GM21786 (cell line): ENCODE data around the gene LGALS4.
"Not testable (repeated sequence)": the region's sequence is repeated elsewhere in the genome, so short reads cannot be mapped to it uniquely, and the experiment has no call there.

Experiments used
- ATAC-seq: cut with Tn5 transposase; IDR thresholded peaks from one replicate; pipeline ENCODE4 v1.9.1; 2021; ENCODE audit not compliant: unreplicated experiment

The LGALS4 gene

DNA sequence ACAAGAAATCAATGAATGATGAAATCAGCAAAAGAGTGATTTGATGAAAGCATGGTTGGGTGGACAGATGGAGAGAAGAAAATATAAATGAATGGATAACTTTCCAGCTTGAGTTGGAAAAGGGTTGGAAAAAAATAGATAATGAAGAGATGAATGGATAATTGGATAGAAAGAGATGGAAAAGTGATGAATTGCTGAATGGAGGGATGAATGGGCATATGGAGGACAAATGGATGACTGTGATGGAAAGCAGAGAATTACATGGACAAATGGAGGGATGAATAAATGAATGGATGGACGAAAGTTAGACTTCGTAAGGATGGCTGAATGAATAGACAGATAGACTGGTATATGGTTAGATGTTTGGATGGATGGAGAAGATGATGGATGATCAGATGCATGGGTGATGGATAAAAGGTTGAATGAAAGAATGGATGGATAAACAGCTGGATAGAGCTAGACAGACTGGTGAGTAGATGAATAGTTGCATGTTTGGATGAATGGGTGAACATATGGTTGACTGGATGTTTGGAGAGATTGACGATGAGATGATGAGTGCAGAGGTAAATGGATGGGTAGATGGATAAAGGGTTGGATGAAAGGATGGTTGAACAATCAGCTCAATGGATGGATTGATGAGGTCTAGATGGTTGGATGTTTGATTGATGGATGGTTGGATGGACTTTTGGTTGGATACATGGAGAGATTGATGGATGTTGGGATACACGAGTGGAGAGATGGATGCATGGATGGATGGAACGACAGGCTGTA is 12.0 kb downstream of the LGALS4 start:
- no peak for ATAC-seq

GRCh38 chr19:38799104-38799503 is 13.6 kb downstream of the LGALS4 start:
- no peak for ATAC-seq

DNA sequence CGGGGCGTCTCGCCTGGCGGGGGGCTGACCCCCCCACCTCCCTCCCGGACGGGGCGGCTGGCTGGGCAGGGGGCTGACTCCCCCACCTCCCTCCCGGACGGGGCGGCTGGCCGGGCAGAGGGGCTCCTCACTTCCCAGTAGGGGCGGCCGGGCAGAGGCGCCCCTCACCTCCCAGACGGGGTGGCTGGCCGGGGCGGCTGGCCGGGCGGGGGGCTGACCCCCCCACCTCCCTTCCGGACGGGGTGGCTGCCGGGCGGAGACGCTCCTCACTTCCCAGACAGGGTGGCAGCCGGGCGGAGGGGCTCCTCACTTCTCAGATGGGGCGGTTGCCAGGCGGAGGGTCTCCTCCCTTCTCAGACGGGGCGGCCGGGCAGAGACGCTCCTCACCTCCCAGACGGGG is 15.0 kb downstream of the LGALS4 start:
- not testable (repeated sequence) for ATAC-seq

DNA sequence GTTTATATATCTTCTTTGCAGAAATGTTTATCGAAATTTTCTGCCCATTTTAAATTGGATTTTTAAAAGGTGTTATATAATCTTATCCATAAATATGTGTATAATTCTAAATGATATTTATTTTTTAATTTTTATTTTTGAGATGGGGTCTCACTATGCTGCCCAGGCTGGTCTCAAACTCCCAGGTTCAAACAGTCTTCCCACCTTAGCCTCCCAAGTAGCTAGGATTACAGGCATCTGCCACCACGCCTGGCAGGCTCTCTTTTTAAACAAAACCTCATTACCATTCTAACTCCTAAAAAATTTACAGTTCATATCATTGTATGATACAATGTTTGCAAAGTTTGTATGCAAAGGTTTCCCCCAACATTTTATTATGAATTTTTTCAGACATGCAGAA is 16.6 kb downstream of the LGALS4 start:
- ATAC-seq, result no peak

- ATAC-seq, result no peak
These were observed 17.2 kb downstream of the LGALS4 start for GRCh38 chr19:38795549-38795948.

DNA sequence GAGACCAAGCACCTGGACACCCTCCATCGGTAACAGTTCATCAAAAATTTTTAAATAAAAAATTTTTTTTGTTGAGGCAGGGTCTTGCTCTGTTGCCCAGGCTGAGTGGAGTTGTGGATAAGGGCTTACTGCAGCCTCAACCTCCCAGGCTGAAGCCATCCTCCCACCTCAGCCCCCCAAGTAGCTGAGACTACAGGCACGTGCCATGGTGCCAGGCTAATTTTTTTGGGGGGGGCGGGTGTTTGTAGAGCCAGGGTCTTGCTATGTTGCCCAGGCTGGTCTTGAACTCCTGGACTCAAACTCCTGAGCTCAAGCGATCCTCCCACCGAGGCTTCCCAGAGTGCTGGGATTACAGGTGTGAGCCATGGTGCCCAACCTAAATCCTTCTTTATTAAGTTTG is 19.1 kb downstream of the LGALS4 start:
- ATAC-seq, result no peak

GRCh38 chr19:38793177-38793576 is 19.6 kb downstream of the LGALS4 start:
- ATAC-seq, result no peak

DNA sequence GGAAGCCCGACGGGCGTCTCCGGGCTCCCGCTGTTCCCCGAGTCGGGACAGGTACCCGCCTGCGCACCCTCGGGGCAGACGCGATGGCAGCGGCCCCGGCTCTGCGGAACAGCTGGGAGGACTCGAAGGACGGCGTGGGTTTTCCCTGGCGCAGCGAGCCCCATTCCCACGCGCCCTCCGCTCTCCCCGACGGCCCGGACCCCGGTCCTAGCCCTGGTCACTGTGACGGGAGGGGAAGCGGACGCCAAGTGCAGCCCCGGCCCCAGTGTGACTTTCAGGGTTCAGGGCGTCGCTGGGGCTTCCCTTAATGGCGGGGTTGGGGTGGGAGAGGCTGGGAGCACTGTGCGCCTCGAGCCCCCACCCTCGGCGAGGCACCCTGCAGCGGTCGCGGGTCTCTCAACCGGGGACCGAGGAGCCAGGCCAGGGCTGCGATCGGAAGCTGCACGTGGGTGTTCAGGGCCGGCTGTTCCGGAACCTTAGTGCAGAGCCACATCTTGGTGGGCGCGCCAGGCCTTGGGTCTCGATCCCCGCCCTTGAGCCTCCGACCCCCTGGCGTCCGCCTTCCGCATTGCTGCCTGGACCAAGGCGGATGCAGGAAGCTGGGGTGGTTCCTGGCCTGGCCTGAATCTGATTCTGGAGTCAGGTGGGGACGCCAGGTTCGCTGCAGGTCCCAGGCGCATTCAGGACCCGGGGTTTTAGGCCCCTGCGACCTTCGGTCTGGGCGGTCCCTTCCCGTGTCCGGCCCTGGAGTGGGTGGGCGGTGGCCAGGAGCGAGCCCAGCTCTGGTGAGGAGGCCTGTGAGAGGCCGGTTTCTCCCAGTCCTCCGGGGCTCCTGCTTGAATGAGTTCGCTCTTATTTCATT is 20.3 kb downstream of the LGALS4 start:
- ATAC-seq, result no peak

DNA sequence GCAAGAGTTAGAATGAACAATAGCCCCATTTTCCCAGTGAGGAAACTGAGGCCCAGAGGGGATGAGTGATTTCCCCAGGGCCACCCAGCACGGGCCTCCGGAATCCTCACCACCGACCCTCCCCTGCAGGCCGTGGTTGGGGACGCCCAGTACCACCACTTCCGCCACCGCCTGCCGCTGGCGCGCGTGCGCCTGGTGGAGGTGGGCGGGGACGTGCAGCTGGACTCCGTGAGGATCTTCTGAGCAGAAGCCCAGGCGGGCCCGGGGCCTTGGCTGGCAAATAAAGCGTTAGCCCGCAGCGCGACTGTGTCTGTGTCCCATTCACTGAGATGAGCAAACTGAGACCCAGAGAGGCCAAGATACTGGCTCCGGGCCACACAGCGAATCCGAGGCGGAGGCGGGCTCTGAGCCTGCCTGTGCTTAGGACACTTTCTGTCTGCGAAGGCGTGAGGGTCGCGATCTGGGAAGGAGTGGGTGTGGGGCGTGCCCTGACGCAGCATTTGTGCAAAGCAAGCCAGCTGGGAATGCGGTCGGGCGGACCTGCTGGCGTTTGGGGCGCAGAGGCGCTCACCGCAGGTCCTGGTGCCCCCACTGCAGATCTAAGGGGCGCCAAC is 21.2 kb downstream of the LGALS4 start:
- not testable (repeated sequence) for ATAC-seq

DNA sequence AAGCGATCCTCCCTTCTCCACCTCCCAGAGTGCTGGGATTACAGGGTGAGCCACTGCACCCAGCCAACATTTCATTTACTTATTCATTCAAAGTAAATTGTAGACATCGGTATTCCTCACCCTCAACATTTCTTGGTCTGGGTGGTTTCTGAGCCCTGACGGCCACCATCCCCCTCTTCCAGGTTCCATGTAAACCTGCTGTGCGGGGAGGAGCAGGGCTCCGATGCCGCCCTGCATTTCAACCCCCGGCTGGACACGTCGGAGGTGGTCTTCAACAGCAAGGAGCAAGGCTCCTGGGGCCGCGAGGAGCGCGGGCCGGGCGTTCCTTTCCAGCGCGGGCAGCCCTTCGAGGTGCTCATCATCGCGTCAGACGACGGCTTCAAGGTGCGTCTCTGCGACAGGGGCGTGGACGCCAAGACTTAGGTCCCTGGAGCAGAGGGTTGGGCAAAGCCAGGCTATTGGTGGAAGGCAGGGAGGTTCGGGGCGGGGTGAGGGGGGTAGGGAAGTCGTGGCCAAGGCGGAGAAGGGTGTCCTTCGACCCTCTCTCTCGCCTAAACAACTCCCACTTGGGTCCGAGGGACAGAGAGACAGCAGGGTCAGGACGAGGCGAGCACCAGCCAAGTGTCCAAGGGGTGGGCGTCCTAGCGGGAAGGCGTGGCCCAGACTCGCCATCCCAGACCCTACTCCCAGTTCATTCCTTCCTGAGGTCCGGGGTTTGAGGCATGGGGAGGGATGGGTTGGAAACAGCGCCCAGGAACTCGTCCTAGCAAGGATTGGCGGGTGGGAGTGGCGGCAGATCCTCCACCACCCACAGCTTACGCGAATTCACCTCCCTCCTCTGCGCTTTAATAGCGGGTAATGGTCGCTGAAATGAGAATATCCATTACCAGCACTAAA is 22.0 kb downstream of the LGALS4 start:
- not testable (repeated sequence) for ATAC-seq

DNA sequence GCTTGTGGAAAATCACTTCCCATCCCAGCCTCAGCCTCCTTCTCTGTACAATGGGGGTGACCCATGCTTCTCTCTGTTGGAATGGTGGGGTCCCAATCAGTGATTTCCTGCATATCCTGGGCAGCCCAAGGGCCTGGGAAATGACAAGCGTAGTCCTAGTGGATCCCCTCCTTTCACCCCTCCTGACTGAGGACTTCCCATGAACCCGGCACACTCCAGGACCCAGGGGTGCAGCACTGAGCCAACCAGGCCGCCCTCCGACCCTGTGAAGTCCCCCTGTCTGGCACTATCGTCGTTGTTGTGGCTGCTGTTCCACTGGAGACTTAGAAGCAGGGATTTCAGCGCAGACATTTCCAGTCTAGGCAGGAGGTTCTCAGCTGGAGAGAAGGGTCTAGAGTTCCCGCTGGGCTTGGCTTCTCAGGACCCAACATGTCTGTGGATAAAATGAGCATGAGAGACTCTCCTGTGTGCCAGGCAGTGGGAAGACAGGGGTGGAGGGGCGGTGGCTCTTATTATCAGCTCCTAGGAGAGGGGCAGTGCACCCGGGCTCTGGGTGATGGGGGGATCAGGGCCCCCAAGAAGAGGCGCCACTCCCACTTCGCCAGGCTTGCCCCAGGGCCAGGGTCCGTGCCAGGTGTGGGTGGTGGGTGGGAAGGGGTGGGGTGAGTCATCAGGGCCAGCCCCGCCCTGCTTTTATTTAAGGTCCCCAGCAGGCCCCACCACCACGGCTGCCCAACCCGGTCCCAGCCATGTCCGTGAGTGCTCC is 24.1 kb downstream of the LGALS4 start, which contains the start of gene LGALS7B:
LGALS7B (plus strand) TSS at position 723 of the 766 bp plus-strand sequence; CDS start at position 750, 27 bp downstream.
- no peak for ATAC-seq

DNA sequence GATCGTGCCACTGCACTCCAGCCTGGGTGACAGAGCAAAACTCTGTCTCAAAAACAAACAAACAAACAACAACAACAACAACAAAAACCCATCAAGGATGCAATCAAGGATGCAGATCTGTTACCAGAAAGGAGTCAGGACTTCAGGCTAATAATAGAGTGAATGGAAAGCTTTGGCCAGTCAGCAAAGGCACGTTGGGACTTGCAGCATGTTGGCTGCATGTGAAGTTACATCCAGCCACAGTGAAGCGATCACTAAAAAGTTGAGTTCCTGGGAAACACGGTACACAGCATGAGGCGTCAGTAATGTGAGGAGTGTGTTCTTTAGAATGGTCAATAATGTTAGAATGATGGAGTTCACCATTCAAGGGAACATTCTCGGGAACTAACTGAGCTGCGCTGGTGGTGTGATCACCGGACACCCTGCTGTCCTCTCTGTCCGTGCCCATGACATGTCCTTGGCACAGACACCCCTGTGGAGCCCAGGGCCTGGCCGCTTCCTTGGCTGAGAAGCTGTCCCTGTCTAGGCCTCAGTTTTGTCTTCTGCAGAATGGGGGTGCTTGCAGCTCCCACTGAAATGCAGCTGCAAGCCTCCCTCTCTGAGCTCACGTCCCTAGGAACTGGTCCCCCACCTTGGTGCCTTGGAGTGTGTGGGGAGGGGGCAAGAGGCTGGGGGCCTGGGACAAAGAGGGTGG is 26.0 kb downstream of the LGALS4 start:
- no peak for ATAC-seq

- not testable (repeated sequence) for ATAC-seq
These were observed 26.7 kb downstream of the LGALS4 start for GRCh38 chr19:38786061-38786460.

DNA sequence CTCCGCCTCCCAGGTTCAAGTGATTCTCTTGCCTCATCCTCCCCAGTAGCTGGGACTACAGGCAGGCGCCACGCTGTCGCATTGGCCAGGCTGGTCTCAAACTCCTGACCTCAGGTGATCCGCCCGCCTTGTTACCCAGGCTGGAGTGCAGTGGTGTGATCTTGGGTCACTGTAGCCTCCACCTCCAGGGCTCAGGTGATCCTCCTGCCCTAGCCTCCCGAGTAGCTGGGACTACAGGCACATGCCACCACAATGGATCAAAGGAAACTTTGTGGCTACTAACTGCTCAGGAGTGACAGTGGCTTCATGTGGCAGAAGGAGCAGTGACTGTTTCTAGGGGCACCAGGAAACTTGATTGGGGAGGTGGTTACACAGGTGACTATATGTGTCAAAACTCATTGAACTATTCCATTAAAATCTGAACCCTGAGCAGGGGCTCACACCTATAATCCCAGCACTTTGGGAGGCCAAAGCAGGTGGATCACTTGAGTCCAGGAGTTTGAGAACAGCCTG is 27.5 kb downstream of the LGALS4 start:
- ATAC-seq, result no peak

GRCh38 chr19:38784224-38784623 is 28.5 kb downstream of the LGALS4 start:
- no peak for ATAC-seq

- ATAC-seq, result not testable (repeated sequence)
These were observed 30.5 kb downstream of the LGALS4 start for GRCh38 chr19:38782212-38782611.

DNA sequence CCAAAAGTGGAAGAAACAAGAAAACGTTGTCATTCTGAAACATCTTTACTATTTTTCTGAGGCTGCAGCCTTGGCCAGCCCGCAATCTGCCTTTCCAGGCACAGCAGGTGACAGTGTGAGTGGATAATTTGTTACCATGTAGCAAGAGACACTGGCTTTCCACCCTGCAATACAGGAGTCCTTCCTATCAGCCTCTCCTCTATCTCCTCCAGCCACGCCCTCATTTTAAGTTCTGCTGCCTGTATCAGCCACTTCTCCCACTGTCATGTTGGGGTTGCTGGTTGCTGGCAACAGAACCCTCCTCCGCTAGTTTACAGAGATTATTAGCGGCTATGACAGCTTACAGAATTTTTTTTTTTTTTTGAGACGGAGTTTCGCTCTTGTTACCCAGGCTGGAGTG is 31.7 kb downstream of the LGALS4 start:
- ATAC-seq, result no peak

GRCh38 chr19:38780443-38780842 is 32.3 kb downstream of the LGALS4 start:
- no peak for ATAC-seq

DNA sequence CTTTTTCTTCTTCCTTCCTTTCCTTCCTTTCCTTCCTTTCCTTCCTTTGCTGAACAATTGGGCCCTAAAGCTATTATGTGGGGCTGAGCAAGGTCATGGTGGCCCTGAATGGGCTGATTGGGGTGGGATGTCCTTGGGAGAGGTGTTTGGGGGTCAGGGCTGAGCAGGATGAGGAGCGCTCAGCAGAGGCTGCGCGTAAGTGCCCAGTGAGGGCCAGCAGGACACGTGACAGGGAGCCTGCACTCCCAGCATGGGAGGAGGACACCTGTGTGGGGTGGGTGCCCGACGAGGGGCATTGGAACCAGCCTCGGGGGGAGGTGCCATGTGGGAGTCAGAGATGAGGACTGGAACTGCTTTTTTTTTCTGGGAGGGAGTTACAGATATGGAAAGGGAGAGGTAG is 34.0 kb downstream of the LGALS4 start:
- no peak for ATAC-seq
